Stimulated activated CD8-positive, alpha-beta memory T cell treated with anti-CD3 and anti-CD28 coated beads, Interleukin-12 subunit alpha, Interleukin-12 subunit beta, amount 100 ng/mL, for 4 hours (primary cell): Measurements from ENCODE around the gene RUNDC3A.
"Not testable (repeated sequence)": the region's sequence is repeated elsewhere in the genome, so short reads cannot be mapped to it uniquely, and the experiment has no call there.

Experiments
- DNase-seq: peaks from one replicate; pipeline ENCODE4 v3.0.0-alpha.2; 2020; ENCODE audit warnings: low read depth

Gene RUNDC3A

GRCh38 chr17:44320066-44320465, 11.7 kb downstream of the RUNDC3A start:
- DNase-seq, result no peak

- DNase-seq, result no peak
These were observed 13.1 kb downstream of the RUNDC3A start for GRCh38 chr17:44321246-44322120.

DNA sequence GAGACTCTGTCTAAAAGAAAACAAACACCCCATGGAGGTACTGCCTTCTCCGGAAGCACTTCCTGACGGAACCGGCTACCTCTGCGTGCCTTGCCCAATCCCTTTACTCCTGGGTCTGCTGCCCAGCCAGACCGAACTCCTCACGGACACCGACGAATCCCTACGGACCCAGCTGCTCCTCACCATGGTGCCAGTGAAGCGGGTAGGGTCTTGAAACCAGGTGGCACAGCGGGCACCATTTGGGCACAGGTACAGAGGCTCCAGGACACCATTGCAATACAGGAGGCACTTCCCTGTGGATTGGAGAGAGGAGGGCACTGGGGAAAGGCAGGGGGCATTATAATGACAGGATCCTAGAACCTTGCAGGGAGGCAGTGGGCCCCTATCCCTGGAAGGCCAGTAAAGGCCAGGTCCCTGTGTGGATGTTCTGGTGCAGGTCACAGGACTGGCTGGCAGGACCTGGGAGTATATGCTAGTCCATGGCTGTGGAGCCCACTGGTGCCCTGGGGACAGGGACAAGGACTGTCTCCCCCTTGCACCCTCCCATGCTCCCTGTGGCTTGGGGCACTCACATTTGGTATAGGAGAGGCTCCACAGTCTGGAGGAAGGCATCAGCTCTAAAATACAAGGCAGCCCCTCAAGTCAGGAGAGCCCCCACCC, 14.0 kb downstream of the RUNDC3A start:
- DNase-seq, result no peak

GRCh38 chr17:44323359-44324091, 15.1 kb downstream of the RUNDC3A start:
- no peak for DNase-seq

DNA sequence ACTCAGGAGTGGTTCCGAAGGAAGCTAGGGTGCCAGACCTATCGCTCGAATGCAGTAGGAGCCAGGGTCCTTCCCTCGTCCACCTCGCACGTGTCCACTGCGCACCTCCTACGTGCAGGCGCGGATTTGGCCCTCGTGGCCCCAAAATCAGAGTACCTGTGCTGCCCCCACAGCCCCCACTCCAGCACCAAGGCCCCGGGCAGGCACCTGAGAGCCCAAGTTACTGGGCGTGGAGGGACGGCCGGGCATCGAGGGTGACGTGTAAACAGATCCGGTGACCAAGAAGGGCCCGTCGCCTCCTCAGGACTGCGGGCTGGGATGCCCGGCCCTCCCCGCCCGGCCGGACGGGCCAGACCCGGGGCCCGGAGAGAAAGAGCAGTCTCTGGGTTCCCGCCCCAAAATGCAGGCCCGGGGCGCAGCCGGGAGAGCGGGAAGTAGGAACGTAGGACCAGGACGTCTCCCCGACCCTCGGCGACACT, 15.7 kb downstream of the RUNDC3A start:
- no peak for DNase-seq

- peak; percentile 94 for DNase-seq
These were observed 16.3 kb downstream of the RUNDC3A start, which contains the start of gene SLC25A39 for GRCh38 chr17:44324571-44325275. TSS of gene SLC25A39 (minus strand) at chr17:44324823. CDS start at chr17:44323562, 1,261 bp downstream.

- DNase-seq, result peak; percentile 89
These were observed 18.6 kb downstream of the RUNDC3A start for GRCh38 chr17:44326861-44327444.

DNA sequence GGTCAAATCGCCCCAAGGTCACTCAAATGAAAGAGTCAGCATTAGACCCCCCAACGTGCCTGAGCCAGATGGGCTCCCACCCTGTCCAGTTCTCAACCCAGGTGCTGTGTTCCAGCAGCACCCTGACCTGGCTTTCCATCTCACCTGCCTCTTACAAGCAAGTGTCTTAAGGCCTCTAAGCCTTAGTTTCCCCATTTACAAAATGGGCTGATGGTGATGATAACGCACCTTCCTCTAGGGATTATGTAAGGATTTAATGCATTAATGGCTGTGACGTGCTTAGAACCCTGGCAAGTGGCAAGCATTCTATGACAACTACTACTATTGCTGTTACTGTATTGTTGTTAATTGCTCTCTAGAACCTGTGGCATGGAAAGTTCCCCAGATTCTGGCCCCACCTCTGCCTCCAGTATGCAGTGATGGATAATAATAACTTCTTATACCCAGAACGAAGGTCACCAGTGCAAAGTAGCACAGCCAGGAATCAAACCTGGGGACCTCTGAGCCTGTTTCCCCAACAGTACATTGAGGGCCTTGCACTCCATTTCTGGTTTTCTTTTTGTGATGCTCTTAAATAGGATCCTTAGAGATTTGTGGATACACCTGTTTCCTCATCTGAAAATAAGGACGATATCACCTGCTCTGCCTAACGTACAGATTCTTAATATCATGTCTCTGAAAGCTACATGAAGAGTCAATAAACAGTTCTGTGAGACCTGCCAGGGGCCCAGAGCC, 19.5 kb downstream of the RUNDC3A start:
- DNase-seq, result no peak

DNA sequence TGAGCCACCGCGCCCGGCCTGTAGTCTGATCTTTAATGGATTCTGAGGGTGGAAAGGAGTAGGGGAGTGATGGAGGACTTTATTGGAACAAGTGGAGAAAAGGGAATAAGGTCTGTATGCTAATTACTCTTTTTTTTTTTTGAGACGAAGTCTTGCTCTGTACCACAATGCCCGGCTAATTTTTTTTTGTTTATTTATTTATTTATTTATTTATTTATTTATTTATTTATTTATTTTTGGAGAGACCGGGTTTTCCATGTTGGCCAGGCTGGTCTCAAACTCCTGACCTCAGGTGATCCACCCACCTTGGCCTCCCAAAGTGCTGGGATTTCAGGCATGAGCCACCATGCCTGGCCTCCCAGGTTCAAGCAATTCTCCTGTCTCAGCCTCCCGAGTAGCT, 21.1 kb downstream of the RUNDC3A start:
- not testable (repeated sequence) for DNase-seq

DNA sequence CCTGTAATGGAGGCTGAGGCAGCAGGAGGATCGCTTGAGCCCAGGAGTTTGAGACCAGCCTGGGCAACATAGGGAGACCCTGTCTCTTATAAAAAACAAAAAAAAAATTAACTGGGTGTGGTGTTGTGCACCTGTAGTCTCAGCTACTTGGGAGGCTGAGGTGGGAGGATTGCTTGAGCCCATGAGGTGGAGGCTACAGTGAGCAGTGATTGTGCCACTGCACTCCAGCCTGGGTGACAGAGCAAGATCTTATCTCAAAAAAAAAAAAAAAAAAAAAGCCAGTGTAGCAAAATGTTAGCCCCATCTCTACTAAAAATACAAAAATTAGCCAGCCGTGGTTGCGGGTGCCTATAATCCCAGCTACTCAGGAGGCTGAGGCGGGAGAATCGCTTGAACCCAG, 21.9 kb downstream of the RUNDC3A start:
- not testable (repeated sequence) for DNase-seq

GRCh38 chr17:44331249-44331760, 22.9 kb downstream of the RUNDC3A start:
- DNase-seq, result no peak

- DNase-seq, result no peak
These were observed 25.0 kb downstream of the RUNDC3A start for GRCh38 chr17:44333371-44333770.

DNA sequence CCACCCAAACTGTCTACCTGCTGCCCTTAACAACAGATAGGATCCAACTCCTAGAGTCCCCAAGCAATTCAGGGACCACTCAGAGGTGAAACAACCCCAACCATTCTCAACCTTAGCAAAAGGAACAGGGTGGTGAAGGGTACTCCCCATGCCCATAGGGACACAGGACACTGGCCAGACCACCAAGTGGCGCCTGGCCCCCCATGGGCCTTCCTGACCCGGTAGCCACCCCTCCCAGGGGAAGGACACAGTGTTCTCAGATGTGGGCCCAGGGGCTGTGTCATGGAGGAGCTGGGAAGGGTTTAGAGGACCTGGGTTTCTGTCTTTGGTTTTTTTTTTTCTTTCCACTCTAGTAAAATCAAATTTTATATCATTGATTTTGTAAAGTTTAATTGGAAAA, 25.9 kb downstream of the RUNDC3A start:
- no peak for DNase-seq

DNA sequence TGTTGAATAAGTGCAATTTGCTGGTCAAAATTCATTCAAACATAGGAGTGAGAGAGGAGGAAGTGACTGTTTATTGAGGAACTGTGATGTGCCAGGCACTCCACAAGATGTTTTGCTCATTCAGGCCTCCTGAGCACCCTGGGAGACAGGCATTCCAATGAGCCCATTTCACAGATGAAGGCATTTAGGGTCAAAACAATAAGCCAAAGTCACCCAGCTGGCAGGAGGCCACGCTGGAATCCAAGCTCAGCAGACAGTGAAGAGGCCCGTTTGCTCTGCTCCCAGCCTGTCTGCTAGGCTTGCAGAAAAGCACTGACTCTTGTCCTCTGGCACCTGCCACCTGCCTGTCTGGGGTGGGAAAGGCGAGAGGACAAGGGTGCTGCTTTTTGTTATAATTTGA, 26.3 kb downstream of the RUNDC3A start:
- DNase-seq, result no peak

GRCh38 chr17:44335564-44335963, 27.2 kb downstream of the RUNDC3A start:
- DNase-seq, result no peak

- DNase-seq, result no peak
These were observed 27.6 kb downstream of the RUNDC3A start for GRCh38 chr17:44335968-44336367.

GRCh38 chr17:44338702-44339101, 30.3 kb downstream of the RUNDC3A start:
- DNase-seq, result no peak

- DNase-seq, result not testable (repeated sequence)
These were observed 32.2 kb downstream of the RUNDC3A start for GRCh38 chr17:44340553-44340952.

DNA sequence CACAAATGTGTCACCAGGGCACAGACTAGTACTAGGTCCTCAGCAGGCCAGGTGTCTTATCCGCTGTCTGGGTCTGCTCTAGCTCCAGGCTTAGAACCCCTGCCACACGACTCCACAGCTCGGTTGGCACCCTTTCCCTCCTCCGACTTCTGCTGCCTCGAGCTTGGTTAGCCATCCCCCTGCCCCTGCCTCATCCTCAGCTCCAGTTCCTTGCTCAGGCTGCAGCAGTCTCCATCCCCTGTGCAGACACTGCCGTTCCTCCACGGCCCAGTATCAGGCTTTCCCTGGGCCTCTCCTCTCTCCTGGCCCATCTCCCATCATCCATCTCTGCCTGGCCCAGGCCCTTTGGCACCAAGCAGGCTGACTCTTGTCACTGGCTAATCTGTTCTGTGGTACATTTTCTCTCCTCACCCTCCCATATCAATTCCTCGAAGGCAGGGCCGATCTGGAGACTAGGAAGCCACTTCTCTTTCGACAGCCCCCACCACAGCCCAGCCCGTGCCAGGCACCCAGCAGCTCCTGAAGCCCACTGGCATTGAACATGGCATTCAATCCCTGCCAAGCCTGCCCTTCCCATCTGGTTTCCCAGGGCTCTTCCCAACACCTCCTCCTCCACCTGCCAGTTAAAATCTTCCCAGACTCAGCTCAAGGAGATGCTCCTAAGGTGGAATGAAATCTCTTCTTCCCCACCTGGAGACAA, 35.3 kb downstream of the RUNDC3A start:
- DNase-seq, result no peak

DNA sequence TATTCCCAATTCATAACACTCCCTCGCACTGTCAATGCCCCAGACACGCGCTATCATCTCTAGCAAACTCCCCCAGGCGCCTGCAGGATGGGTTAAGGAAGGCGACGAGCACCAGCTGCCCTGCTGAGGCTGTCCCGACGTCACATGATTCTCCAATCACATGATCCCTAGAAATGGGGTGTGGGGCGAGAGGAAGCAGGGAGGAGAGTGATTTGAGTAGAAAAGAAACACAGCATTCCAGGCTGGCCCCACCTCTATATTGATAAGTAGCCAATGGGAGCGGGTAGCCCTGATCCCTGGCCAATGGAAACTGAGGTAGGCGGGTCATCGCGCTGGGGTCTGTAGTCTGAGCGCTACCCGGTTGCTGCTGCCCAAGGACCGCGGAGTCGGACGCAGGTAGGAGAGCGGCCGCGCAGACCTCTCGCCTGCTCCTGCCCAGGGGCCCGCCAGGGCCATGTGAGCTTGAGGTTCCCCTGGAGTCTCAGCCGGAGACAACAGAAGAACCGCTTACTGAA, 36.6 kb downstream of the RUNDC3A start, which contains the start of gene GRN:
Gene GRN, plus strand, starts transcription at position 364 of the 515 bp plus-strand sequence. CDS start 3,863 bp downstream, outside the sequence.
- DNase-seq, result peak; percentile 63
